ENCODE measurements around the gene WDR20.

Gene WDR20

DNA sequence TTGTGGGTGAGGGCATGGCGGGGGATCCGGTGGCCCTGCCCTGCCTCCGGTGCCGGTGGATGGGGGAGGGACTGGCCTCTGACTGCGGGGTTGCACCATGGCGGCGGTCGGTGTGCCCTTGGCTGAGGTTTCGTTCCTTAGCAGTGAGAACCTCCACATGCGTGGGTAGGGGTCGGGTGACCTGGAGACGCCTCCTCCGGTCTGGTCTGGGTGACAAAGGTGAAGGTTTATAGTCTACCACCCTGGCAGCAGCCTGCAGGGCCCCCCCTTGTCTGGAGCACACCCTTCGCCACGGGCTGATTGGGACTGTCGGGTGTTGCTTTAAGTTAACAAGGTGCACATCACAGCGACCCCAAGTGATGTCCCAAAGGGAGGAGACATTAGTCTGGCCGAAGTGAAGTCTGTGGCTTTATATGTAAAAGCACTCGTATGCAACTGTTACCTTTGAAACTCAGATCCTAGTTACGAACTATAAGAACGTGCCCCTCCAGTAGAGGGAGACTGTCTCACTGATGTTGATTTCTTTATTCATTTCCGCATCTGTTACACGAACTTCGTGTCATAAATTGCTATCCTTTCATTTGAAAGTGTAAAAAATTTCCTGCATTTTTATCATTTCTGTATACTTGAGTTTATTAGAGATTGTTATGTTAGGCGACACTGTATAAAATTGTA lies 74.4 kb downstream of the WDR20 start:
- TF ChIP-seq, protein P1, sequence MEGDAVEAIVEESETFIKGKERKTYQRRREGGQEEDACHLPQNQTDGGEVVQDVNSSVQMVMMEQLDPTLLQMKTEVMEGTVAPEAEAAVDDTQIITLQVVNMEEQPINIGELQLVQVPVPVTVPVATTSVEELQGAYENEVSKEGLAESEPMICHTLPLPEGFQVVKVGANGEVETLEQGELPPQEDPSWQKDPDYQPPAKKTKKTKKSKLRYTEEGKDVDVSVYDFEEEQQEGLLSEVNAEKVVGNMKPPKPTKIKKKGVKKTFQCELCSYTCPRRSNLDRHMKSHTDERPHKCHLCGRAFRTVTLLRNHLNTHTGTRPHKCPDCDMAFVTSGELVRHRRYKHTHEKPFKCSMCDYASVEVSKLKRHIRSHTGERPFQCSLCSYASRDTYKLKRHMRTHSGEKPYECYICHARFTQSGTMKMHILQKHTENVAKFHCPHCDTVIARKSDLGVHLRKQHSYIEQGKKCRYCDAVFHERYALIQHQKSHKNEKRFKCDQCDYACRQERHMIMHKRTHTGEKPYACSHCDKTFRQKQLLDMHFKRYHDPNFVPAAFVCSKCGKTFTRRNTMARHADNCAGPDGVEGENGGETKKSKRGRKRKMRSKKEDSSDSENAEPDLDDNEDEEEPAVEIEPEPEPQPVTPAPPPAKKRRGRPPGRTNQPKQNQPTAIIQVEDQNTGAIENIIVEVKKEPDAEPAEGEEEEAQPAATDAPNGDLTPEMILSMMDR (IDR thresholded peaks at IDR 0.05; ENCODE audit: low read depth, low read length) = no peak
- DNase-seq = no peak

DNA sequence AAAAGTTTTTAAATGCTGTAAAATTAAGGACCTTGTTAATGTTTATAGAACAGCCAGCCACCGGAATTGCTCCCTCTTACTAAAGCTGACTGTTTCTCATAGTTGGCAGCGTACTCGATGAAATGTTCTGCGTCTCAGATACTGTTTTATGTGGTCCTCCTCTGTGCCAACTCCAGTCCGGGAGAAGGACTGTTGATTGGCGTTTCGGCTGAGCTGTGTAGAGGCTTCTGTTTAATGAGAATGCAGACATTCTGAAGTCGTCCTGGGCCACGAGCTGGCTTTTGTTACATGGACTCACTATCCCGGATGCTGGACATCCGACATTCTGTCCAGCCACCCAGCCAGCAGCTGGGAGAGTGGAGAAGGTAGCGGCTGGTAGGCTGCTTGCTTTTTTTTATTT lies 75.4 kb downstream of the WDR20 start:
- Histone ChIP-seq H3K36me3 (peaks cover 4% of the 10 kb centered on the region), H3K27ac (no peak overlapping the region), H3K9me3 (ENCODE audit: severe bottlenecking) (no peaks in the 10 kb centered on the region), H3K4me3 (ENCODE audit: low read depth, low read length) (no peak overlapping the region), H3K27me3 (ENCODE audit: insufficient read depth, low read depth, severe bottlenecking) (no peaks in the 10 kb centered on the region)
- TF ChIP-seq, protein P1 (IDR thresholded peaks at IDR 0.05; ENCODE audit: low read depth, low read length) = no peak
- no peak for DNase-seq

More for the DNA sequence above, 74.4 kb downstream of the WDR20 start:
- Histone ChIP-seq H3K27me3 (ENCODE audit: insufficient read depth, low read depth, severe bottlenecking) (no peaks in the 10 kb centered on the region), H3K36me3 (peaks cover 4% of the 10 kb centered on the region), H3K27ac (no peak overlapping the region), H3K9me3 (ENCODE audit: severe bottlenecking) (no peaks in the 10 kb centered on the region), H3K4me3 (ENCODE audit: low read depth, low read length) (no peak overlapping the region)

GRCh38 chr14:102215576-102216250 lies 76.0 kb downstream of the WDR20 start:
- no peak overlapping the region for H3K4me3 ChIP-seq (ENCODE audit: low read depth, low read length)
- no peak overlapping the region for H3K27ac ChIP-seq
- TF ChIP-seq, protein P1 (IDR thresholded peaks at IDR 0.05; ENCODE audit: low read depth, low read length) = no peak
- DNase-seq = no peak
- H3K27me3 ChIP-seq (ENCODE audit: insufficient read depth, low read depth, severe bottlenecking) = no peaks in the 10 kb centered on the region
- no peaks in the 10 kb centered on the region for H3K9me3 ChIP-seq (ENCODE audit: severe bottlenecking)
- peaks cover 4% of the 10 kb centered on the region for H3K36me3 ChIP-seq

- TF ChIP-seq, protein P1 (IDR thresholded peaks at IDR 0.05; ENCODE audit: low read depth, low read length) = no peak
- Histone ChIP-seq H3K36me3 (no peaks in the 10 kb centered on the region; the same call in 1 of the 2 replicates), H3K4me3 (ENCODE audit: low read depth, low read length) (no peak overlapping the region), H3K27ac (no peak overlapping the region), H3K27me3 (ENCODE audit: insufficient read depth, low read depth, severe bottlenecking) (no peaks in the 10 kb centered on the region), H3K9me3 (ENCODE audit: severe bottlenecking) (no peaks in the 10 kb centered on the region)
- DNase-seq = no peak
Measured at GRCh38 chr14:102217399-102217798, 77.7 kb downstream of the WDR20 start.

- H3K4me3 ChIP-seq (ENCODE audit: low read depth, low read length) = no peak overlapping the region
- no peaks in the 10 kb centered on the region for H3K27me3 ChIP-seq (ENCODE audit: insufficient read depth, low read depth, severe bottlenecking)
- H3K36me3 ChIP-seq = no peaks in the 10 kb centered on the region; the same call in 1 of the 2 replicates
- TF ChIP-seq, protein P1 (IDR thresholded peaks at IDR 0.05; ENCODE audit: low read depth, low read length) = no peak
- no peaks in the 10 kb centered on the region for H3K9me3 ChIP-seq (ENCODE audit: severe bottlenecking)
- DNase-seq = no peak
- H3K27ac ChIP-seq = no peak overlapping the region
Measured at GRCh38 chr14:102217987-102218421, 78.3 kb downstream of the WDR20 start.

Data from WERI-Rb-1 (cell line).